ENCODE results near the gene PTPRF.

GRCh38 chr1:43548285-43549271 lies 17.9 kb downstream of the PTPRF start:
- TF ChIP-seq CTCF (IDR thresholded peaks at IDR 0.05) (no peak), POLR2AphosphoS5 (IDR thresholded peaks at IDR 0.05) (no peak), POLR2A (IDR thresholded peaks at IDR 0.05; ENCODE audit: low read depth) (no peak), EP300 (IDR thresholded peaks at IDR 0.05) (no peak)
